K562 (cell line): ENCODE measurements around the gene MBD6. TPM values are rescaled to one million over a fixed set of nuclear protein-coding genes. Genes with fewer than 3 reads are reported as not detected.

Experiments used
- CBFA2T3 ChIP-seq: fragments of 450-650 bp; IDR thresholded peaks from 2 replicates; pipeline ENCODE4 v1.6.1; 2017
- FIP1L1 ChIP-seq: fragments of 200-400 bp; formaldehyde crosslinking; IDR thresholded peaks from 2 replicates; pipeline ENCODE4 v1.6.1; 2018; ENCODE audit warnings: mild to moderate bottlenecking, low read depth, low read length; ENCODE audit not compliant: poor library complexity, severe bottlenecking
- NFIC ChIP-seq: fragments of 450-650 bp; IDR thresholded peaks from 2 replicates; pipeline ENCODE4 v1.6.1; 2017; ENCODE audit warnings: mild to moderate bottlenecking, inconsistent platforms
- PML ChIP-seq: IDR thresholded peaks from 2 replicates; pipeline ENCODE4 v1.6.1; 2012; ENCODE audit warnings: low read length, inconsistent platforms
- ZNF23 ChIP-seq: fragments of 250-450 bp; sonication (Bioruptor Pico); IDR thresholded peaks from 2 replicates; pipeline ENCODE4 v1.4.0; 2020; ENCODE audit warnings: mild to moderate bottlenecking
- ZNF232 ChIP-seq: sonication (generic); formaldehyde crosslinking; IDR thresholded peaks from 2 replicates; pipeline ENCODE4 v1.8.0; 2022; ENCODE audit warnings: mild to moderate bottlenecking, missing genetic modification reagents
- ZNF696 ChIP-seq: fragments of 250-450 bp; sonication (Bioruptor Pico); conservative IDR thresholded peaks from 2 replicates; pipeline ENCODE4 v1.4.0; 2020; ENCODE audit warnings: mild to moderate bottlenecking, moderate library complexity
- polyA plus RNA-seq, 8 experiments: library from polyadenylated mRNA; depleted of rRNA in 4 of 8; stranded (reverse) in 5 of 8; unstranded in 3 of 8; fragments of >200 nt; fragmentation: Nextera tagmentation in 2 of 8; fragmentation: Illumina TruSeq in 1 of 8; extraction: Ambion mirVana in 2 of 8; extraction: Trizol in 1 of 8; gene quantifications; 2 replicates each; pipeline versions ENCODE4 v1.2.1 to v1.2.3, GENCODE V29; 2011 to 2014; ENCODE audit warnings: inconsistent platforms in 1 of 8, missing spikeins in 1 of 8
- total RNA-seq, 7 experiments: library from RNA; depleted of rRNA in 6 of 7; stranded (reverse); fragments of >200 nt in 6 of 7; fragmentation: Illumina TruSeq in 2 of 7; extraction: Trizol in 2 of 7; gene quantifications; 2 replicates each; pipeline versions ENCODE4 v1.2.1 to v1.2.3, GENCODE V29; 2011 to 2021; ENCODE audit warnings: low replicate concordance in 1 of 7
- TF ChIP-seq, protein P1 (sequence below): sonication (generic); formaldehyde crosslinking; IDR thresholded peaks from 2 replicates; pipeline ENCODE4 v1.8.0; 2022; ENCODE audit warnings: mild to moderate bottlenecking, missing genetic modification reagents
- TF ChIP-seq, protein P2 (sequence below), 2 experiments: fragments of 450-650 bp; formaldehyde crosslinking in 1 of 2; IDR thresholded peaks; 2 replicates each; pipeline versions ENCODE4 v1.4.0 to v1.6.1; 2014 to 2020; ENCODE audit warnings: mild to moderate bottlenecking in 2 of 2, borderline replicate concordance in 1 of 2, low read depth in 1 of 2
- TF ChIP-seq, protein P3 (sequence below), 2 experiments: fragments of 450-650 bp; IDR thresholded peaks; 2 replicates each; pipeline ENCODE4 v1.6.1; 2018; ENCODE audit warnings: mild to moderate bottlenecking in 2 of 2, low read depth in 1 of 2; ENCODE audit not compliant: partially characterized antibody in 2 of 2

MBD6 gene
- total and polyA plus RNA-seq, 9 of the 15 experiments (the other 6 are each of a cell fraction or from before 2014, with no cell fraction given) = 2.0 to 54.8 (median 3.8) TPM

DNA sequence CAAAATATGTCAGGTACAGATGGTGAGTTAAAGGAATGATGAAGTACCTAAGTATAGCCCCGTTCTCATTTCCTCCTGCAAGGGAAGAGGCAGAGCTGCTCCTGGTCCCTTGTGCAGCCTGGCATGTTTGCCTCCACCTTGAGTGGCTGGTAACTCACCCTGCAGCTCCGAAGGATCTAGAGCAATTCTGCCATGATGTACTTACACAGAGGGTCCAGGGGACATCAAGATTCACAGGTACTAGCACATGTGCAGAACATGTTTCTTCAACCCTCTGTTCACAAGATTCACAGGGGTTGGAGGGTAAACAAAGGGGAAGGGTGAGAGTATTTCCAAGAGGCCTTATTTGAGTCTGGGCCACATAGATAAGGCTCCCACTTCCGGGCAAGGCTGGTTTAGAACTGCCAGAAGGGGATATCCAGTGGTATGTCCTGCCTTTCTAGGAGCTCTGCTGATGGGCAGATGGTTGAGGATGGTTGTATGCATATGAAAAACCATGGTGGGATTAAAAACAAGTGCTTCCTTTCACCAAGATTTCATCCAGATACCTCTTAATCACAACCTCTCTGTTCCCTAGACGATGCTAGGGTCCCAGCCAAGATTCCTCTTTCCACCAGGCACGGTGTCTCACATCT, 16.6 kb downstream of the MBD6 start (continued):
- TF ChIP-seq, protein P1, sequence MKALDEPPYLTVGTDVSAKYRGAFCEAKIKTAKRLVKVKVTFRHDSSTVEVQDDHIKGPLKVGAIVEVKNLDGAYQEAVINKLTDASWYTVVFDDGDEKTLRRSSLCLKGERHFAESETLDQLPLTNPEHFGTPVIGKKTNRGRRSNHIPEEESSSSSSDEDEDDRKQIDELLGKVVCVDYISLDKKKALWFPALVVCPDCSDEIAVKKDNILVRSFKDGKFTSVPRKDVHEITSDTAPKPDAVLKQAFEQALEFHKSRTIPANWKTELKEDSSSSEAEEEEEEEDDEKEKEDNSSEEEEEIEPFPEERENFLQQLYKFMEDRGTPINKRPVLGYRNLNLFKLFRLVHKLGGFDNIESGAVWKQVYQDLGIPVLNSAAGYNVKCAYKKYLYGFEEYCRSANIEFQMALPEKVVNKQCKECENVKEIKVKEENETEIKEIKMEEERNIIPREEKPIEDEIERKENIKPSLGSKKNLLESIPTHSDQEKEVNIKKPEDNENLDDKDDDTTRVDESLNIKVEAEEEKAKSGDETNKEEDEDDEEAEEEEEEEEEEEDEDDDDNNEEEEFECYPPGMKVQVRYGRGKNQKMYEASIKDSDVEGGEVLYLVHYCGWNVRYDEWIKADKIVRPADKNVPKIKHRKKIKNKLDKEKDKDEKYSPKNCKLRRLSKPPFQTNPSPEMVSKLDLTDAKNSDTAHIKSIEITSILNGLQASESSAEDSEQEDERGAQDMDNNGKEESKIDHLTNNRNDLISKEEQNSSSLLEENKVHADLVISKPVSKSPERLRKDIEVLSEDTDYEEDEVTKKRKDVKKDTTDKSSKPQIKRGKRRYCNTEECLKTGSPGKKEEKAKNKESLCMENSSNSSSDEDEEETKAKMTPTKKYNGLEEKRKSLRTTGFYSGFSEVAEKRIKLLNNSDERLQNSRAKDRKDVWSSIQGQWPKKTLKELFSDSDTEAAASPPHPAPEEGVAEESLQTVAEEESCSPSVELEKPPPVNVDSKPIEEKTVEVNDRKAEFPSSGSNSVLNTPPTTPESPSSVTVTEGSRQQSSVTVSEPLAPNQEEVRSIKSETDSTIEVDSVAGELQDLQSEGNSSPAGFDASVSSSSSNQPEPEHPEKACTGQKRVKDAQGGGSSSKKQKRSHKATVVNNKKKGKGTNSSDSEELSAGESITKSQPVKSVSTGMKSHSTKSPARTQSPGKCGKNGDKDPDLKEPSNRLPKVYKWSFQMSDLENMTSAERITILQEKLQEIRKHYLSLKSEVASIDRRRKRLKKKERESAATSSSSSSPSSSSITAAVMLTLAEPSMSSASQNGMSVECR (CRISPR knock-in tag) = no peak
- TF ChIP-seq CBFA2T3 = peak; percentile 96
- TF ChIP-seq, protein P2, sequence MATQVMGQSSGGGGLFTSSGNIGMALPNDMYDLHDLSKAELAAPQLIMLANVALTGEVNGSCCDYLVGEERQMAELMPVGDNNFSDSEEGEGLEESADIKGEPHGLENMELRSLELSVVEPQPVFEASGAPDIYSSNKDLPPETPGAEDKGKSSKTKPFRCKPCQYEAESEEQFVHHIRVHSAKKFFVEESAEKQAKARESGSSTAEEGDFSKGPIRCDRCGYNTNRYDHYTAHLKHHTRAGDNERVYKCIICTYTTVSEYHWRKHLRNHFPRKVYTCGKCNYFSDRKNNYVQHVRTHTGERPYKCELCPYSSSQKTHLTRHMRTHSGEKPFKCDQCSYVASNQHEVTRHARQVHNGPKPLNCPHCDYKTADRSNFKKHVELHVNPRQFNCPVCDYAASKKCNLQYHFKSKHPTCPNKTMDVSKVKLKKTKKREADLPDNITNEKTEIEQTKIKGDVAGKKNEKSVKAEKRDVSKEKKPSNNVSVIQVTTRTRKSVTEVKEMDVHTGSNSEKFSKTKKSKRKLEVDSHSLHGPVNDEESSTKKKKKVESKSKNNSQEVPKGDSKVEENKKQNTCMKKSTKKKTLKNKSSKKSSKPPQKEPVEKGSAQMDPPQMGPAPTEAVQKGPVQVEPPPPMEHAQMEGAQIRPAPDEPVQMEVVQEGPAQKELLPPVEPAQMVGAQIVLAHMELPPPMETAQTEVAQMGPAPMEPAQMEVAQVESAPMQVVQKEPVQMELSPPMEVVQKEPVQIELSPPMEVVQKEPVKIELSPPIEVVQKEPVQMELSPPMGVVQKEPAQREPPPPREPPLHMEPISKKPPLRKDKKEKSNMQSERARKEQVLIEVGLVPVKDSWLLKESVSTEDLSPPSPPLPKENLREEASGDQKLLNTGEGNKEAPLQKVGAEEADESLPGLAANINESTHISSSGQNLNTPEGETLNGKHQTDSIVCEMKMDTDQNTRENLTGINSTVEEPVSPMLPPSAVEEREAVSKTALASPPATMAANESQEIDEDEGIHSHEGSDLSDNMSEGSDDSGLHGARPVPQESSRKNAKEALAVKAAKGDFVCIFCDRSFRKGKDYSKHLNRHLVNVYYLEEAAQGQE (IDR thresholded peaks at IDR 0.05; ENCODE audit: borderline replicate concordance) = peak; percentile 68
- TF ChIP-seq, protein P2 (CRISPR knock-in tag; IDR thresholded peaks at IDR 0.05; ENCODE audit: low read depth) = peak; percentile 44; the same call in 1 of the 2 replicates
- TF ChIP-seq, protein P3, sequence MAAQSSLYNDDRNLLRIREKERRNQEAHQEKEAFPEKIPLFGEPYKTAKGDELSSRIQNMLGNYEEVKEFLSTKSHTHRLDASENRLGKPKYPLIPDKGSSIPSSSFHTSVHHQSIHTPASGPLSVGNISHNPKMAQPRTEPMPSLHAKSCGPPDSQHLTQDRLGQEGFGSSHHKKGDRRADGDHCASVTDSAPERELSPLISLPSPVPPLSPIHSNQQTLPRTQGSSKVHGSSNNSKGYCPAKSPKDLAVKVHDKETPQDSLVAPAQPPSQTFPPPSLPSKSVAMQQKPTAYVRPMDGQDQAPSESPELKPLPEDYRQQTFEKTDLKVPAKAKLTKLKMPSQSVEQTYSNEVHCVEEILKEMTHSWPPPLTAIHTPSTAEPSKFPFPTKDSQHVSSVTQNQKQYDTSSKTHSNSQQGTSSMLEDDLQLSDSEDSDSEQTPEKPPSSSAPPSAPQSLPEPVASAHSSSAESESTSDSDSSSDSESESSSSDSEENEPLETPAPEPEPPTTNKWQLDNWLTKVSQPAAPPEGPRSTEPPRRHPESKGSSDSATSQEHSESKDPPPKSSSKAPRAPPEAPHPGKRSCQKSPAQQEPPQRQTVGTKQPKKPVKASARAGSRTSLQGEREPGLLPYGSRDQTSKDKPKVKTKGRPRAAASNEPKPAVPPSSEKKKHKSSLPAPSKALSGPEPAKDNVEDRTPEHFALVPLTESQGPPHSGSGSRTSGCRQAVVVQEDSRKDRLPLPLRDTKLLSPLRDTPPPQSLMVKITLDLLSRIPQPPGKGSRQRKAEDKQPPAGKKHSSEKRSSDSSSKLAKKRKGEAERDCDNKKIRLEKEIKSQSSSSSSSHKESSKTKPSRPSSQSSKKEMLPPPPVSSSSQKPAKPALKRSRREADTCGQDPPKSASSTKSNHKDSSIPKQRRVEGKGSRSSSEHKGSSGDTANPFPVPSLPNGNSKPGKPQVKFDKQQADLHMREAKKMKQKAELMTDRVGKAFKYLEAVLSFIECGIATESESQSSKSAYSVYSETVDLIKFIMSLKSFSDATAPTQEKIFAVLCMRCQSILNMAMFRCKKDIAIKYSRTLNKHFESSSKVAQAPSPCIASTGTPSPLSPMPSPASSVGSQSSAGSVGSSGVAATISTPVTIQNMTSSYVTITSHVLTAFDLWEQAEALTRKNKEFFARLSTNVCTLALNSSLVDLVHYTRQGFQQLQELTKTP (IDR thresholded peaks at IDR 0.05; ENCODE audit: low read depth in 1 of 2, partially characterized antibody in 2 of 2) = peak; percentile 36 to 84
- TF ChIP-seq FIP1L1 = no peak
- TF ChIP-seq PML = peak; percentile 93
- TF ChIP-seq NFIC = peak; percentile 82
- no peak for TF ChIP-seq ZNF696 (CRISPR knock-in tag)
- no peak for TF ChIP-seq ZNF232
- 0 out of 2 replicates have a peak, but pooled peaks have one; percentile 42 for TF ChIP-seq ZNF23 (CRISPR knock-in tag)
